ENCODE measurements around the gene SLC7A11. TPM values are rescaled to one million over a fixed set of nuclear protein-coding genes. Genes with fewer than 3 reads are reported as not detected.
"Not testable (repeated sequence)": the region's sequence is repeated elsewhere in the genome, so short reads cannot be mapped to it uniquely, and the experiment has no call there.

SLC7A11 gene
- total RNA-seq, 2 donors from 2014 or later, result 0.33 to 1.9 TPM

DNA sequence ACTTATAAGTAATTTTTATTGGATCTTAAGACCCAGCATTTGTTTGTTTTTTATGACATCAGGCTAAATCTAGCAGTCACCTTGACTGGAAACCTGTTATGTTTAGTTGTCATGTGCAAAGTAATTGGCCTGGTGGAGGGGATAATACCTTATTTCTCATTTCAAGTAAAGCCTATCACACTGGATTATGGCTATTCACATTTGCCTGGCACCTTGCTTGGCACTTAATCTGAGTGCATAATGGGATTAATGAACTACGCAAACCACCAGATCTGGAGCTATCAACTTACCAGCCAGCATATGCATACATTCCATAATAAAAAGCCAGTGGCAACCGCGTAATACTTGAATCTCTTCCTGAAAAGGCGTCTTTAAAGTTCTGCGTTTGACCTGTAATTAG lies 23.2 kb downstream of the SLC7A11 start:
- DNase-seq (ENCODE audit: low spot score), result no peak

GRCh38 chr4:138217567-138217966 lies 24.6 kb downstream of the SLC7A11 start:
- no peak for DNase-seq (ENCODE audit: low spot score)
- intact Hi-C loops (cut with DNase I), result no loop called here

More for the DNA sequence above, 23.2 kb downstream of the SLC7A11 start:
- intact Hi-C loops (cut with DNase I), result no loop called here

- intact Hi-C loops (cut with DNase I), result no loop called here
- no peak for DNase-seq (ENCODE audit: low spot score)
These were observed 25.8 kb downstream of the SLC7A11 start for GRCh38 chr4:138216272-138216867.

- DNase-seq (ENCODE audit: low spot score); intact Hi-C loops (cut with DNase I): not testable (repeated sequence)
These were observed 31.6 kb downstream of the SLC7A11 start for GRCh38 chr4:138210576-138210975.

DNA sequence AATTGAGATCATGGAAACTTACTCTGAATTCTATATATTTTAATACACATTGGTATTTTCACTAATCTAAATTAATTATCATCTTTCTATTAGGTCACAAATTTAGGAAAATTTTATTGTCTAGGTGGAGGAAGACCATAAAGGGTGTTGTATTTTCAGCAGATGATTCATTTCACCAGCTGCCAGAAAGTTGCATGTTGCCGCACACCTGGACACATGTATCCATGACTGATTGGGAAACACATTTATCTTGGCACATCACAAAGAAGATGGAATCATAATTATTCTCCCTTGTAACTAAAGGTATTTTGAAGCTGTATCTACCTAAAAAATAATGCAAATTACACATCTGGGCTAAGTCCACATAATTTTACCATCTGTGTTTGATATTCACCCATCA lies 33.1 kb downstream of the SLC7A11 start:
- intact Hi-C loops (cut with DNase I), result no loop called here
- DNase-seq (ENCODE audit: low spot score), result no peak

DNA sequence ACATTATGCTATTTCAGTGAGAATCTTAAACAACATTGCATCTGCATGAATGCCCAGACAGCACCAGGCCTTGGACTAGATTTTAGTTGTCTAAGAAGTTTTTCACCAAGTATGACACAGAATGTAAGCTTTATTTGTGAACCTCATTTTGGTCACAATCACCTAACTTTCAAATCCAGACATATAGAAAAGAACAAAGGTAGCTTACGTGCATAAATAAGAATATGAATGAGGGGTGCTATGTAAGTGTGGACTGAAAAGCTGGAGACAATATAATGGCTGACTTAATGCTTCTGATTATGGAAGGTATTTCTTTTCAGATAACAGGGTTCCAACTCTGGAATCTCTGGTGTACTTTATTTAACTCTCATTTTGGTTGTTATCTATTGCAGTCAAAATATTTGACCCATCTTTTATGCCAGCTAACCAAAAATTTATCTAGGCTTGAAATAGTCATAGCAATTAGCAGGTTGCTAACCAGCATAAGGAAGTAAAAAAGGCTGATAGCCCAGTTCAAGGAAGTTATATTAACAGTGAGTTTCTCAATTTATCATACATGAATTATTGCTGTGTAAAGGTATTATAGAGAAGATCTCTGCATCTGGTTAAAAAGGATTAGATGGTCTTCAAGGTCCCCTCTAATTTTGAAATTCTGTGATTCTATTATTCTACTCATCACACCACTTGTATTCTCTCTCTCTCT lies 36.5 kb downstream of the SLC7A11 start:
- intact Hi-C loops (cut with DNase I), result no loop called here
- no peak for DNase-seq (ENCODE audit: low spot score)

DNA sequence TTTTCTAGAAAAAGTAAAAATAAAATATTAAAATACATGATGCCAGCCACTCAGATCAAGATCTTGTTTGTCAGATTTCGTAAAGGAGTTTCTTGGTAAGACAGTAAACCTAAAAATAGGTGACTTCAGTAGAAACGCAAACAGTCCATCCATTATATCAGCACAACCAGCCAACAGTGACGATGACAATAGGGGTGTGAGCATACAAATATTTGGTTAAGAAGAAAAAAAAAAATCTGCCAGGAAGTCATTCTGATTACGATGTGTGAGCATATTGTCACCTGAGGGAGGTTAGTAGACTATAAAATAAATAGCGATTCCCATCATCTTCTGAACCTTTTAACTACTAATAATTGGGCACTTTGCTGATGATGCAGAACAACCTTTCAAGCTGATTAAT lies 37.6 kb downstream of the SLC7A11 start:
- no peak for DNase-seq (ENCODE audit: low spot score)
- intact Hi-C loops (cut with DNase I), result no loop called here

GRCh38 chr4:138202686-138203085 lies 39.5 kb downstream of the SLC7A11 start:
- no peak for DNase-seq (ENCODE audit: low spot score)
- intact Hi-C loops (cut with DNase I), result no loop called here

- DNase-seq (ENCODE audit: low spot score), result no peak
- intact Hi-C loops (cut with DNase I), result no loop called here
These were observed 41.9 kb downstream of the SLC7A11 start for GRCh38 chr4:138200236-138200590.

GRCh38 chr4:138199568-138200235 lies 42.4 kb downstream of the SLC7A11 start:
- intact Hi-C loops (cut with DNase I), result no loop called here
- no peak for DNase-seq (ENCODE audit: low spot score)

- no peak for DNase-seq (ENCODE audit: low spot score)
- intact Hi-C loops (cut with DNase I), result no loop called here
These were observed 46.0 kb downstream of the SLC7A11 start for GRCh38 chr4:138196153-138196552.

DNA sequence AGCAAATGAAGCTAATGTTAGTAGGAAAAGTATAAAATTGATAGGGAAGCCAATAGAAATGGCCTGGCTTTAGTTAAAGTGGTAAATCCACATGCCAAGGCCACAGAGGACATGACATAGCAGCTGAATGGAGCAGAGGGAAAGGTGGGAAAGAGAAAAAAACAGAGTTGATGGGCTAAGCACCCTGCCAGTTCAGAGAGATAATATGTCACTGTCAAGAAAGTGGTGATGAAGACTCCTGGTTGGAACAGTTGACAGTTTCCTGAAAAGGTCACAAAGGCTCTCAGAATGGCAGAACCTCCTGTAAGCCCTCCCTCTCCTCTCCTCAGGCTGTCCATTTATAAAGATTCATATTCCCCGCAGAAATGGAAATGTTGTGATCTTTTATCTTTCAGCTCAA lies 48.2 kb downstream of the SLC7A11 start:
- no peak for DNase-seq (ENCODE audit: low spot score)
- intact Hi-C loops (cut with DNase I), result no loop called here

- no peak for DNase-seq (ENCODE audit: low spot score)
- intact Hi-C loops (cut with DNase I), result no loop called here
These were observed 50.0 kb downstream of the SLC7A11 start for GRCh38 chr4:138192113-138192512.

DNA sequence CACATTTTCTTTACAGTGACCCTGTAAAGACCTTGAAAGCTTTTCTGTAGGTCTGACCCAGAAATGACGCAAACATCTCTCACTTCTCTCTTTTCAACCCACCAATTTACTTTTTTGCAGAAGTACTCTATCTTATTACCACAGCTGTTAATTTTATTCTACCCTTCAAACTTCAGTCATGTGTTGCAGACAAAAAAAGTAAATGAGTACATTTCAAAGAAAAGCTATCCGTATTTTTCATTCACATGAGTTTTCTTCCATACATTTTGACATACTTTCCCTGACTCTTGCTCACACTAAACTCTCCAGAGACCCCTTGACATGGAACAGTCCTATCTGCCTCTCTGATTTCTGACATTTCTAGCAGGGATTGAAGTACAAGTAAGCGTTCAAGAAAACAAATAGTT lies 51.7 kb downstream of the SLC7A11 start:
- intact Hi-C loops (cut with DNase I), result no loop called here
- DNase-seq (ENCODE audit: low spot score), result no peak

- no peak for DNase-seq (ENCODE audit: low spot score)
- intact Hi-C loops (cut with DNase I), result loop anchor here (10.0 kb wide), 2 partner anchors 154 to 496 kb away; no protein-coding TSS in a partner anchor
These were observed 52.9 kb downstream of the SLC7A11 start for GRCh38 chr4:138189206-138189605.

DNA sequence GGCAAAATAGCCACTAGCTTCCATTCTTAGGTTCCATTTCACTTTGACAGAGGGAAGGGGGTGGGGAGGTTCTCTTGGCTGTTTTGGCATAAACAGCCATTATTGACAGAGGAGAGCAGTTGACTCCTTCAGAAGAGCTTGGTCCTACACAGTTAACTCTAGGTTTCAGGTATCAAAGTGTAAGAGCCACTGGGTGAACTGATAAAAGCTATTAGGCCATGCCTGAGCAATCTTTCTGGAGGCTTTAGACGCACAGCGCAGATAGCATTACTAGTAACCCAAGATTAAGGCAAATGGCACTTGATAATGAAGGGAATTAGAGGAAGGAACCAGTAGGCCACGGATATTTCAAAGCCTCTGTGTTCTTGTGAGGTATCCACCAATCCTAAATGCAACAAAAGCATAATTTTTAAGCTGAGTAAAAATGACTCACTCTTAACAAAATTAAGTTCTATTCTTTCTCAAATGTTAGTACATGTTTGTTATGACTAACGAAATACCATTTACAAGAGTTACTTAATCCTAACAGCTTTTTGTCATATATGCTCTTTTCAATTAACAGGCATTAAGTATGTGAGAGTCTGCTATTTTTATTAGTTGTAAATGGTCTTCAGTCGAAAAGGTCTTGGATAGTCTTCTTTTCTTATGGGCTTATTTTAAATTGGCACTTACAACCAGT lies 53.6 kb downstream of the SLC7A11 start:
- DNase-seq (ENCODE audit: low spot score), result no peak
- intact Hi-C loops (cut with DNase I), result loop anchor here (10.0 kb wide), 2 partner anchors 154 to 496 kb away; no protein-coding TSS in a partner anchor

GRCh38 chr4:138185859-138186645 lies 56.1 kb downstream of the SLC7A11 start:
- intact Hi-C loops (cut with DNase I), result loop anchor here (10.0 kb wide), 2 partner anchors 151 to 499 kb away; no protein-coding TSS in a partner anchor

DNA sequence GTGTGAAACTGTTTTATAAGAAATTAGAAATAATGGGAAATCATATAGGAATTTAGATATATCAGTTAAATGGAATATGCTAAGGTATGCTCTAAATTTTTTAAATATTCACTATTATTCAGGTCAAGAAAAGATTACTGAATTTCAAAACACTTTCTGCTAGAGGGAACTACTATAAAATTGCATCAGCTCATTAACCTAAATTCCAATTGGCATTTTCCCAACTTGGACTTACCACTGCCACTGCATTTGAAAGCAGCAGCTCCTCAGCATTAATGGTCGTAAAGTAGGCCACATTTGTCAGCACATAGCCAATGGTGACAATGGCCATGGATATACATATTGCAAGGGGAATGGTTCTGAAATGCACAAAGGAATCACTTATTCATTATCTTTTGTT lies 57.3 kb downstream of the SLC7A11 start:
- intact Hi-C loops (cut with DNase I), result loop anchor here (10.0 kb wide), 2 partner anchors 150 to 500 kb away; no protein-coding TSS in a partner anchor
- DNase-seq (ENCODE audit: low spot score), result no peak

More at GRCh38 chr4:138185859-138186645, 56.1 kb downstream of the SLC7A11 start:
- DNase-seq (ENCODE audit: low spot score), result no peak

- DNase-seq (ENCODE audit: low spot score), result no peak
- intact Hi-C loops (cut with DNase I), result loop anchor here (10.0 kb wide), 2 partner anchors 148 to 502 kb away; no protein-coding TSS in a partner anchor
These were observed 59.2 kb downstream of the SLC7A11 start for GRCh38 chr4:138182838-138183426.

Data from posterior vena cava (tissue), 2 donors.